ENCODE measurements around the gene CACNG6.
"Not testable (repeated sequence)": the region's sequence is repeated elsewhere in the genome, so short reads cannot be mapped to it uniquely, and the experiment has no call there.

Gene CACNG6

DNA sequence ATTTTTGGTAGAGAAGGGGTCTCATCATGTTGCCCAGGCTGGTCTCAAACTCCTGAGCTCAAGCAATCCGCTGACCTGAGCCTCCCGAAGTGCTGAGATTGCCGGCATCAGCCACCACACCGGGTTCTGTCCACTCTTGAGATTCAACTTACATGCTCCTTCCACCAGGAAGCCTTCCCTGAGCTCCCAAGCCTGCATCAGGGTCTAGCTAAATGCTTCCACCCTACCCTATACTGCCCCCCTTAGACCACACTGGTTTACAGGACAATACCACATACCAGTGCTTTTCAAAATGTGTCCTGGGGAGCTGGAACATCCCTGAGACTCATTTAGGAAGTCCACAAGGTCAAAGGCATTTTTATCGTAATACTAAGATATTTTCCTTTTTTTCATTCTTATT lies 43.8 kb upstream of the CACNG6 start:
- 80% methylated on average over 5 of the region's 5 CpGs for WGBS (ENCODE audit: insufficient coverage)
- no peaks in the 10 kb centered on the region for H3K4me1 ChIP-seq (ENCODE audit: control extremely low read depth in 1 of 4, control insufficient read depth in 4 of 4, insufficient read depth in 4 of 4, low read length in 3 of 4)
- H3K36me3 ChIP-seq (ENCODE audit: control insufficient read depth in 4 of 4, insufficient read depth in 4 of 4, low read length in 3 of 4): no peaks in the 10 kb centered on the region
- H3K4me3 ChIP-seq (ENCODE audit: control insufficient read depth in 1 of 7, extremely low read depth in 1 of 7, insufficient read depth in 4 of 7, low read depth in 2 of 7, low read length in 6 of 7): no peak overlapping the region
- DNase-seq: no peak
- POLR2A ChIA-PET: no interaction called here
- H3K27me3 ChIP-seq (replicated peaks in 2 of 5; ENCODE audit: control insufficient read depth in 4 of 5, insufficient read depth in 5 of 5, low read length in 4 of 5): peaks cover 5 to 63% (median 19%) of the 10 kb centered on the region in 5 experiments
- H3K27ac ChIP-seq (ENCODE audit: insufficient read depth in 1 of 2, low read depth in 1 of 2, low read length in 2 of 2, poor library complexity in 1 of 2, severe bottlenecking in 2 of 2): no peak overlapping the region
- H3K9me3 ChIP-seq (ENCODE audit: control extremely low read depth in 1 of 5, control insufficient read depth in 4 of 5, insufficient read depth in 2 of 5, low read depth in 1 of 5, low read length in 4 of 5): peaks cover 0 to under 1% (median 0%) of the 10 kb centered on the region in 5 experiments
- CTCF ChIA-PET: interaction anchor here (1.1 to 1.7 kb wide), 4 partner anchors 10 to 82 kb away, joined by 3 to 6 read pairs (median 4); no protein-coding TSS in a partner anchor

DNA sequence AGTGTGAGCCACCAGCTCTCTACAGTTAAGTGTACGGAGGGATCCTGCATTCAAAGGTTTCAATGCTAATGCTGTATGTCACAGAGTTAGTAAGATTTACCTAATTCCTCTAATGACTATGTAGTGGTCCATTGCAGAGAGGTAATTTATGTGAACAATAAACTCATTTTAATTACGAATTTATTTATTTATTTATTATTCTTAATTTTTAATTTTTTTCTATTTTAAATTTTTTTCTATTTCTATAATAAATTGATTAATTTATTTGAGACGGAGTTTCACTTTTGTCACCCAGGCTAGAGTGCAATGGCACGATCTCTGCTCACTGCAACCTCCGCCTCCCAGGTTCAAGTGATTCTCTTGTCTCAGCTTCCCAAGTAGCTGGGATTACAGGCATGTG lies 42.8 kb upstream of the CACNG6 start:
- POLR2A ChIA-PET: not testable (repeated sequence)
- WGBS (ENCODE audit: insufficient coverage): 100% methylated on average over 3 of the region's 5 CpGs

DNA sequence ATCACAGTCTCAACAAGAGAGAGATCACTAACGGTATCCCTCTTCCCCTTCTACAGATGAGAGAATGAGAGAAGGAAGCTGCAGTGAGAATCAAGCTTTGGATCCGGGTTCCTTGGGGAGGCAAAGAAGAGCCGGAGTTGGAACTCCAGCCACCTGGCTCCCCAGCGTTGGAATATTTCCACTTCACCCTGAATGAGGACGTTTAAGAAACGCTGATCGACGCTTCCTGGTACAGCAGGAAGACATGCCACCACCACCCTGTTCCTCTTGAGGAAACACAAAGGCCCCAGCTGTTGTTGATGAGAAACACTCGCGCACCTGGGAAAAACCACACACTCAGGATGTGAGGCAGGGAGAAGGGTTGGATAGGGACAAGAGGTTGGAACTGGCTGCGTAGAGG lies 40.0 kb upstream of the CACNG6 start:
- WGBS (ENCODE audit: insufficient coverage): 34% methylated on average over 4 of the region's 11 CpGs
- no peak overlapping the region for H3K4me3 ChIP-seq (ENCODE audit: control insufficient read depth in 1 of 7, extremely low read depth in 1 of 7, insufficient read depth in 4 of 7, low read depth in 2 of 7, low read length in 6 of 7)
- H3K27me3 ChIP-seq (replicated peaks in 2 of 5; ENCODE audit: control insufficient read depth in 4 of 5, insufficient read depth in 5 of 5, low read length in 4 of 5): peaks cover 1 to 47% (median 3%) of the 10 kb centered on the region in 5 experiments
- ChIA-PET POLR2A (no interaction called here), CTCF (interaction anchor here (1.3 kb wide), 1 partner anchor 98 kb away, joined by 3 read pairs; no protein-coding TSS in a partner anchor)
- H3K36me3 ChIP-seq (ENCODE audit: control insufficient read depth in 4 of 4, insufficient read depth in 4 of 4, low read length in 3 of 4): no peaks in the 10 kb centered on the region
- H3K4me1 ChIP-seq (ENCODE audit: control extremely low read depth in 1 of 4, control insufficient read depth in 4 of 4, insufficient read depth in 4 of 4, low read length in 3 of 4): no peaks in the 10 kb centered on the region
- no peak overlapping the region for H3K27ac ChIP-seq (ENCODE audit: insufficient read depth in 1 of 2, low read depth in 1 of 2, low read length in 2 of 2, poor library complexity in 1 of 2, severe bottlenecking in 2 of 2)
- no peak for DNase-seq
- H3K9me3 ChIP-seq (ENCODE audit: control extremely low read depth in 1 of 5, control insufficient read depth in 4 of 5, insufficient read depth in 2 of 5, low read depth in 1 of 5, low read length in 4 of 5): peaks cover 0 to 6% (median 0%) of the 10 kb centered on the region in 5 experiments

More for the DNA sequence above, 42.8 kb upstream of the CACNG6 start:
- CTCF ChIA-PET: interaction anchor here (0.9 to 1.5 kb wide), 2 partner anchors 65 to 75 kb away, joined by 3 to 6 read pairs; no protein-coding TSS in a partner anchor
- not testable (repeated sequence) for H3K4me3 ChIP-seq (ENCODE audit: control insufficient read depth in 1 of 7, extremely low read depth in 1 of 7, insufficient read depth in 4 of 7, low read depth in 2 of 7, low read length in 6 of 7); H3K27ac ChIP-seq (ENCODE audit: insufficient read depth in 1 of 2, low read depth in 1 of 2, low read length in 2 of 2, poor library complexity in 1 of 2, severe bottlenecking in 2 of 2); DNase-seq; H3K9me3 ChIP-seq (ENCODE audit: control extremely low read depth in 1 of 5, control insufficient read depth in 4 of 5, insufficient read depth in 2 of 5, low read depth in 1 of 5, low read length in 4 of 5); H3K4me1 ChIP-seq (ENCODE audit: control extremely low read depth in 1 of 4, control insufficient read depth in 4 of 4, insufficient read depth in 4 of 4, low read length in 3 of 4); H3K36me3 ChIP-seq (ENCODE audit: control insufficient read depth in 4 of 4, insufficient read depth in 4 of 4, low read length in 3 of 4)
- H3K27me3 ChIP-seq (replicated peaks in 2 of 5; ENCODE audit: control insufficient read depth in 4 of 5, insufficient read depth in 5 of 5, low read length in 4 of 5): peaks cover 4 to 55% (median 15%) of the 10 kb centered on the region in 5 experiments

DNA sequence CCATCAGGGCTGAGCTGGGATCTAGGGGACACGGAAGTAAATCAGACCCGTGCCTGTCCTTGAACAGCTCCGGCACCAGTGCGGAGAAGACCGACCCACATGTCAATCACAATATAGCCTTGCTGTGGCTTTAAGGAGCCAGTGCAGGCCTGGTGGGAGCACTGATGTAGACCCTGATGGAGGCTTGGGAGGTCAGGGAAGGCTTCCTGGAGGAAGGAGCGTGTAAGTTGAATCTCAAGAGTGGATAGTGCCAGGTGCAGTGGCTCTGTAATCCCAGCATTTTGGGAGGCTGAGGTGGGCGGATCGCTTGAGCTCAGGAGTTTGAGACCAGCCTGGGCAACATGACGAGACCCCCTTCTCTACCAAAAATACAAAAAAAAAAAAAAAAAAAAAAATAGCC lies 39.5 kb upstream of the CACNG6 start:
- H3K9me3 ChIP-seq (ENCODE audit: control extremely low read depth in 1 of 5, control insufficient read depth in 4 of 5, insufficient read depth in 2 of 5, low read depth in 1 of 5, low read length in 4 of 5): peaks cover 0 to 6% (median 0%) of the 10 kb centered on the region in 5 experiments
- no peak for DNase-seq
- WGBS (ENCODE audit: insufficient coverage): 100% methylated on average over 2 of the region's 9 CpGs
- ChIA-PET CTCF (interaction anchor here (1.3 kb wide), 1 partner anchor 98 kb away, joined by 3 read pairs; no protein-coding TSS in a partner anchor), POLR2A (no interaction called here)
- no peaks in the 10 kb centered on the region for H3K4me1 ChIP-seq (ENCODE audit: control extremely low read depth in 1 of 4, control insufficient read depth in 4 of 4, insufficient read depth in 4 of 4, low read length in 3 of 4)
- no peak overlapping the region for H3K27ac ChIP-seq (ENCODE audit: insufficient read depth in 1 of 2, low read depth in 1 of 2, low read length in 2 of 2, poor library complexity in 1 of 2, severe bottlenecking in 2 of 2)
- peaks cover 3 to 49% (median 4%) of the 10 kb centered on the region in 5 experiments for H3K27me3 ChIP-seq (replicated peaks in 2 of 5; ENCODE audit: control insufficient read depth in 4 of 5, insufficient read depth in 5 of 5, low read length in 4 of 5)
- H3K36me3 ChIP-seq (ENCODE audit: control insufficient read depth in 4 of 4, insufficient read depth in 4 of 4, low read length in 3 of 4): no peaks in the 10 kb centered on the region
- H3K4me3 ChIP-seq (ENCODE audit: control insufficient read depth in 1 of 7, extremely low read depth in 1 of 7, insufficient read depth in 4 of 7, low read depth in 2 of 7, low read length in 6 of 7): no peak overlapping the region

DNA sequence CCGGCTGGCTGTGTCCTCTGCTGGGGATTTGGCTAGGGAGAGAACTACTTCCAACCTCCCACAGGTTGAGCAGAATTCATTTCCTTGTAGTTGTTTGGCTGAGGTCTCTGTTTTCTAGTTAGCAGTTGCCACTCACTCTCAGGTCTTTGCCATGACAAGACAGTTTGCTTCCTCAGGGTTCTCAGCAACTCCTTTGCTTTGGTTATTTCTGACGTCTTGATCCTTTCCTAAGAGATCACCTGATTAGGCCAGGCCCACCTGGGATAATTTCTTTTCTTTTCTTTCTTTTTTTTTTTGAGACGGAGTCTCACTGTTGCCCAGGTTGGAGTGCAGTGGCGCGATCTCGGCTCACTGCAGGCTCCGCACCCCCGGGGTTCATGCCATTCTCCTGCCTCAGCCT lies 38.1 kb upstream of the CACNG6 start:
- 87% methylated on average over 2 of the region's 8 CpGs for WGBS (ENCODE audit: insufficient coverage)
- Histone ChIP-seq H3K36me3 (ENCODE audit: control insufficient read depth in 4 of 4, insufficient read depth in 4 of 4, low read length in 3 of 4) (no peaks in the 10 kb centered on the region), H3K4me1 (ENCODE audit: control extremely low read depth in 1 of 4, control insufficient read depth in 4 of 4, insufficient read depth in 4 of 4, low read length in 3 of 4) (no peaks in the 10 kb centered on the region), H3K27me3 (replicated peaks in 2 of 5; ENCODE audit: control insufficient read depth in 4 of 5, insufficient read depth in 5 of 5, low read length in 4 of 5) (peaks cover 4 to 53% (median 15%) of the 10 kb centered on the region in 5 experiments), H3K4me3 (ENCODE audit: control insufficient read depth in 1 of 7, extremely low read depth in 1 of 7, insufficient read depth in 4 of 7, low read depth in 2 of 7, low read length in 6 of 7) (no peak overlapping the region), H3K27ac (ENCODE audit: insufficient read depth in 1 of 2, low read depth in 1 of 2, low read length in 2 of 2, poor library complexity in 1 of 2, severe bottlenecking in 2 of 2) (no peak overlapping the region), H3K9me3 (ENCODE audit: control extremely low read depth in 1 of 5, control insufficient read depth in 4 of 5, insufficient read depth in 2 of 5, low read depth in 1 of 5, low read length in 4 of 5) (peaks cover 0 to 6% (median 0%) of the 10 kb centered on the region in 5 experiments)
- DNase-seq: no peak
- ChIA-PET POLR2A (no interaction called here), CTCF (no interaction called here)

DNA sequence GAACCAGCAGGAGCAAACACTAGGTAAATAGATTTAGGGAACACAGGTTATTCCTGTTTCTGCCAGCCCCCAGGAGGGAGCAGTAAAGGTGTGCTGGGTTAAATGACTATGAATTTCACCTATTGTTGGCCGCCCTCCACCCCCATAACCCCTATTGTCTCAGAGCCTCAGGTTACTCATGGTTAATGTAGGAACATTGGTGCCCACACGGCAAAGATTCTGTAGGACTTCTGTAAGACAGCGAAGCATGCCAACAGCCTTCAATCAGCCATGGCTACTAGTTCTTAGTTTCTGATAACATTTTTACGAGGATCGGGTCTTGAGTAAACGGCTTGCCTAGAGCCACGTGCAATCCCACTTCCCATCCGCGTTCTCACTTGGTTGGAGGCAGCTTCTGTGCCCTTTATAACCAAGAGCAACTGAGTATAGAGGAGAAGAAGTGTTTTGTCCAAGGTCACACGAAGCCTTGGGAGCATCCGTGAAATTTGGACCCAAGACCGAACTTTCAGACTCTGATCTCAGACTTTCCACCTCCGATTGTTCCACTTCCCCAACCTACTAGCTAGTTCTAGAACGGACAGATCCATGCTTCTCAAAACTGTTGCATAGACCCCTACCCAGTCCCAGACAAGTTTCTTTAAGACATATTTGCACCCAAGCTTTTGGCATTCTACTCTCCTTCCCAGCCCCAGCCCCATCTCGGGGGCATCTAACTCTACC lies 33.8 kb upstream of the CACNG6 start:
- ChIA-PET CTCF (no interaction called here), POLR2A (no interaction called here)
- WGBS (ENCODE audit: insufficient coverage): 2% methylated on average over 12 of the region's 15 CpGs
- H3K4me1 ChIP-seq (ENCODE audit: control extremely low read depth in 1 of 4, control insufficient read depth in 4 of 4, insufficient read depth in 4 of 4, low read length in 3 of 4): peaks cover 0 to 4% (median 1%) of the 10 kb centered on the region in 4 experiments
- H3K9me3 ChIP-seq (ENCODE audit: control extremely low read depth in 1 of 5, control insufficient read depth in 4 of 5, insufficient read depth in 2 of 5, low read depth in 1 of 5, low read length in 4 of 5): peaks cover 0 to 6% (median 0%) of the 10 kb centered on the region in 5 experiments
- no peak overlapping the region for H3K4me3 ChIP-seq (ENCODE audit: control insufficient read depth in 1 of 7, extremely low read depth in 1 of 7, insufficient read depth in 4 of 7, low read depth in 2 of 7, low read length in 6 of 7)
- peaks cover 4 to 74% (median 34%) of the 10 kb centered on the region in 5 experiments for H3K27me3 ChIP-seq (replicated peaks in 2 of 5; ENCODE audit: control insufficient read depth in 4 of 5, insufficient read depth in 5 of 5, low read length in 4 of 5)
- no peaks in the 10 kb centered on the region for H3K36me3 ChIP-seq (ENCODE audit: control insufficient read depth in 4 of 4, insufficient read depth in 4 of 4, low read length in 3 of 4)
- no peak for DNase-seq
- no peak overlapping the region for H3K27ac ChIP-seq (ENCODE audit: insufficient read depth in 1 of 2, low read depth in 1 of 2, low read length in 2 of 2, poor library complexity in 1 of 2, severe bottlenecking in 2 of 2)

DNA sequence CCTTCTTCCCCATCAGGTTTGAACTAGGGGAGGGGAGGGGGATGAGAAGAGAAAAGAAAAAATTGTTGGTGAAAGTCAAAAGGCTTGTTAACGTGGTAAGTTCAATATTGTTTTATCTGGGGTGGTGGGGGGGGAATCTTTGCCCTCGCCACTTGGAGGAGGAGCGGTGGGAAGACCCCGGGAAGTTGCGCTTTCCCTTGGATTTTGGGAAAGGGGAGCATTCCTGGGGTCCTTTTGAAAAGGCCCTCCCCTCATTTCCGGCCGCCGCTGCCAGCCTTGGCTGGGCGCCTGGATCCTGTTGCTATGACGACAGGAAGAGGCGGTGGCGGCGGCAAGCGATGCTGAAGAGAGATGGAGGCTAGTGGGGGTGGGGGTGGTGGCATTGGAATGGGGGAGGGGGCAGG lies 33.3 kb upstream of the CACNG6 start:
- Histone ChIP-seq H3K4me1 (ENCODE audit: control extremely low read depth in 1 of 4, control insufficient read depth in 4 of 4, insufficient read depth in 4 of 4, low read length in 3 of 4) (peaks cover 0 to 6% (median 1%) of the 10 kb centered on the region in 4 experiments), H3K4me3 (ENCODE audit: control insufficient read depth in 1 of 7, extremely low read depth in 1 of 7, insufficient read depth in 4 of 7, low read depth in 2 of 7, low read length in 6 of 7) (no peak overlapping the region), H3K27me3 (replicated peaks in 2 of 5; ENCODE audit: control insufficient read depth in 4 of 5, insufficient read depth in 5 of 5, low read length in 4 of 5) (peaks cover 4 to 77% (median 34%) of the 10 kb centered on the region in 5 experiments), H3K36me3 (ENCODE audit: control insufficient read depth in 4 of 4, insufficient read depth in 4 of 4, low read length in 3 of 4) (no peaks in the 10 kb centered on the region), H3K9me3 (ENCODE audit: control extremely low read depth in 1 of 5, control insufficient read depth in 4 of 5, insufficient read depth in 2 of 5, low read depth in 1 of 5, low read length in 4 of 5) (peaks cover 0 to 6% (median 0%) of the 10 kb centered on the region in 5 experiments), H3K27ac (ENCODE audit: insufficient read depth in 1 of 2, low read depth in 1 of 2, low read length in 2 of 2, poor library complexity in 1 of 2, severe bottlenecking in 2 of 2) (no peak overlapping the region)
- ChIA-PET POLR2A (no interaction called here), CTCF (no interaction called here)
- 17% methylated on average over 5 of the region's 14 CpGs for WGBS (ENCODE audit: insufficient coverage)
- no peak for DNase-seq

Data from common myeloid progenitor, CD34-positive (primary cell).